GM10266 (cell line): ENCODE data around the gene ACTR3C.

ENCODE experiments used
- DNase-seq: peaks from one replicate; pipeline ENCODE4 v3.0.0; 2012; ENCODE audit errors: extremely low spot score
- CTCF ChIP-seq: IDR thresholded peaks from 2 replicates; pipeline ENCODE4 v1.5.1; 2012; ENCODE audit warnings: mild to moderate bottlenecking, low read depth; ENCODE audit not compliant: control insufficient read depth, insufficient read depth; ENCODE audit errors: missing control alignments

ACTR3C gene

DNA sequence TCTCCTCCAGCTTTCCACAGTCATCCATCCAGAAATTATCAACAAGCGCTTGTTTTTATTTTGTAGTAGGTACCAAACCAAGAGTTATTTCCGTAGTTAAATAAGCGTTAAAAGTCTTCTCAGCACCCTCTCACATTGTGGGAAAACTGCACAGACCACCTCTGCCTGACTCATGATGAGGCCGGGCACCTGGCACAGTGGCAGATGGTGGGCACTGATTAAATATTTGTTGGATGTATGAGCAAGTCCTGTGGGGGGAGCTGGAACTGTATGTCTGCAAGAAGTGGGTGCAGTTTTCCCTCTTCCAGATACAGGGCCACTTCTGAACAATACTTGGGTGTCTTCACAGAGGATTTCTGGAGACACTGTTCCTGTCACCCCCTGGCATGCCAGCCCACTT is 40.0 kb upstream of the ACTR3C start:
- no peak for DNase-seq
- TF ChIP-seq CTCF, result no peak

GRCh38 chr7:150361807-150362621 is 38.7 kb upstream of the ACTR3C start:
- no peak for DNase-seq
- no peak for TF ChIP-seq CTCF

GRCh38 chr7:150361402-150361801 is 38.1 kb upstream of the ACTR3C start:
- DNase-seq, result no peak
- TF ChIP-seq CTCF, result no peak

GRCh38 chr7:150360363-150361058 is 37.2 kb upstream of the ACTR3C start:
- no peak for DNase-seq
- no peak for TF ChIP-seq CTCF

DNA sequence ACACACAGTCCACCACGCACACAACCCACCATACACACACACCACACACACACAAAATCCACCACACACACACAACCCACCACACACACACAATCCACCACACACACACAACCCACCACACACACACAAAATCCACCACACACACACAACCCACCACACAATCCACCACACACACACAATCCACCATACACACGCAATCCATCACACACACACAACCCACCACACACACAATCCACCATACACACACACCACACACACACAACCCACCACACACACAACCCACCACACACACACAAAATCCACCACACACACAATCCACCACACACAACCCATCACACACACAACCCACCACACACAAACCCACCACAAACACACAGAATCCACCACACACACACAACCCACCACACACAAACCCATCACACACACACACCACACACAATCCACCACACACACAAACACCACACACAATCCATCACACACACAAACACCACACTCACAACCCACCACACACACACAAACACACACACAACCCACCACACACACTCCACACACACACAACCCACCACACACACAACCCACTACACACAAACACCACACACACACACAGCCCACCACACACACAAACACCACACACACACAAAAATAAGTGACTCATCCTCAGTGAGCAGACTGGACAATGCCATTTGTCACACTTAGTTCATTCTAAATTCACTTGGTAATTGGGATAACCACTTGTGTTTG is 36.4 kb upstream of the ACTR3C start:
- no peak for TF ChIP-seq CTCF

DNA sequence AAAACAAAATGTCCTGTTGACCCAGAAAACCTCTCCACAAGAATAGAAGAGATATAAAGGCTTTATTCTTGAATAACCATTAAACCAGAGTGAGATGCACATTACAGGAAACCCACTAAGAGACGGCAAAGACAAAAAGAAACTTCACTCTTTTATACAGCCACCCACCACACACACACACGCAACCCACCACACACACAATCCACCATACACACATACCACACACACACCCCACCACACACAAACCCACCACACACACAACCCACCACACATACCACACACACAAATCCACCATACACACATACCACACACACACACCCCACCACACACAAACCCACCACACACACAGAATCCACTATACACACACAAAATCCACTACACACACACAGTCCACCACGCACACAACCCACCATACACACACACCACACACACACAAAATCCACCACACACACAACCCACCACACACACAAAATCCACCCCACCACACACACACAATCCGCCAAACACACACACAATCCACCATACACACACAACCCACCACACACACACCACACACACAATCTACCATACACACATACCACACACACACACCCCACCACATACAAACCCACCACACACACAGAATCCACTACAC is 35.8 kb upstream of the ACTR3C start:
- TF ChIP-seq CTCF, result no peak
- DNase-seq, result no peak

More for the DNA sequence above, 36.4 kb upstream of the ACTR3C start:
- no peak for DNase-seq
